Tibial artery (tissue), 4 donors: ENCODE results near the gene EPHA1.

Experiments used
- DNase-seq, 2 donors: peaks; one replicate each; pipeline ENCODE4 v3.0.0-alpha.2; 2019
- H3K27ac ChIP-seq, 2 donors: fragments of 200-600 bp; sonication (generic) in 1 of 2; 1 replicate in 1 of 2; 2 replicates in 1 of 2; pipeline ENCODE4 v1.5.1; 2018 to 2019; ENCODE audit warnings: mild to moderate bottlenecking in 1 of 2
- H3K27me3 ChIP-seq, 2 donors: fragments of 200-600 bp; sonication (generic) in 1 of 2; one replicate each; pipeline versions ENCODE4 v1.5.1 to v1.6.0; 2016 to 2019
- H3K36me3 ChIP-seq, 3 donors: fragments of 200-600 bp; sonication (generic) in 2 of 3; one replicate each; pipeline ENCODE4 v1.5.1; 2016 to 2019; ENCODE audit warnings: mild to moderate bottlenecking in 2 of 3
- H3K4me1 ChIP-seq, 4 donors: fragments of 200-600 bp; sonication (generic) in 2 of 4; 1 replicate in 3 of 4; 2 replicates in 1 of 4; pipeline ENCODE4 v1.5.1; 2016 to 2019
- H3K4me3 ChIP-seq, 2 donors: fragments of 200-600 bp; sonication (generic) in 1 of 2; 1 replicate in 1 of 2; 2 replicates in 1 of 2; pipeline ENCODE4 v1.5.1; 2018 to 2019; ENCODE audit warnings: mild to moderate bottlenecking in 2 of 2
- H3K9me3 ChIP-seq, 3 donors: fragments of 200-600 bp; sonication (generic) in 1 of 3; one replicate each; pipeline ENCODE4 v1.5.1; 2016 to 2019
- intact Hi-C: fragments of 100-400 bp; cut with DNase I; formaldehyde crosslinking; loops from one replicate; pipeline ENCODE4 v1.15.0; 2023; ENCODE audit warnings: low total_unique reads
- TF ChIP-seq, protein P1 (sequence below), 2 experiments: fragments of 200-600 bp in 1 of 2; fragments of 450-650 bp in 1 of 2; IDR thresholded peaks; one replicate each; pipeline ENCODE4 v1.5.1; 2017 to 2019; ENCODE audit warnings: antibody characterized with exemption in 2 of 2, mild to moderate bottlenecking in 1 of 2, moderate library complexity in 1 of 2

EPHA1 gene

DNA sequence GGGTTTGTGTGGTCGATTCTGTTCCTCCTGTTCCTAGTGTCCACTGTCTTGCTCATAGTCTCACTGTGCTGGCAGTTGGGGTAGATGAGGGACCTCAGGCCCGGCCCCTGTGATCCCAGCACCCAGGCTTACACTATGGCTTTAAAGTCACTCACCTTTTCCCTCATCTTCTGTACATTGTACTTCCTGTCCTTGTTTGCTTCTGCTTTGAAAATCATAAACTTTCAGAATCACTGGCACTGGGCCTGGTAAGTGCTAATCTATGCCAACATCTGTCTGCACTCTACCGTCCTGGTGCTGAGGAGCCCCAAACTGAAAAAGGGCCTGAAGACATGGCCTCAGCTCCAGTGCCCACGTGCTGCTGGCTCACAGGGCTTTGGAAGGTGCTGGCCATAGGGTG, 28.9 kb upstream of the EPHA1 start:
- Histone ChIP-seq H3K27ac (no peak overlapping the region), H3K9me3 (no peaks in the 10 kb centered on the region), H3K36me3 (no peaks in the 10 kb centered on the region), H3K27me3 (no peaks in the 10 kb centered on the region), H3K4me3 (no peak overlapping the region), H3K4me1 (no peaks in the 10 kb centered on the region)
- TF ChIP-seq, protein P1, sequence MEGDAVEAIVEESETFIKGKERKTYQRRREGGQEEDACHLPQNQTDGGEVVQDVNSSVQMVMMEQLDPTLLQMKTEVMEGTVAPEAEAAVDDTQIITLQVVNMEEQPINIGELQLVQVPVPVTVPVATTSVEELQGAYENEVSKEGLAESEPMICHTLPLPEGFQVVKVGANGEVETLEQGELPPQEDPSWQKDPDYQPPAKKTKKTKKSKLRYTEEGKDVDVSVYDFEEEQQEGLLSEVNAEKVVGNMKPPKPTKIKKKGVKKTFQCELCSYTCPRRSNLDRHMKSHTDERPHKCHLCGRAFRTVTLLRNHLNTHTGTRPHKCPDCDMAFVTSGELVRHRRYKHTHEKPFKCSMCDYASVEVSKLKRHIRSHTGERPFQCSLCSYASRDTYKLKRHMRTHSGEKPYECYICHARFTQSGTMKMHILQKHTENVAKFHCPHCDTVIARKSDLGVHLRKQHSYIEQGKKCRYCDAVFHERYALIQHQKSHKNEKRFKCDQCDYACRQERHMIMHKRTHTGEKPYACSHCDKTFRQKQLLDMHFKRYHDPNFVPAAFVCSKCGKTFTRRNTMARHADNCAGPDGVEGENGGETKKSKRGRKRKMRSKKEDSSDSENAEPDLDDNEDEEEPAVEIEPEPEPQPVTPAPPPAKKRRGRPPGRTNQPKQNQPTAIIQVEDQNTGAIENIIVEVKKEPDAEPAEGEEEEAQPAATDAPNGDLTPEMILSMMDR (IDR thresholded peaks at IDR 0.05) = no peak
- intact Hi-C loops = no loop called here
- DNase-seq = no peak

DNA sequence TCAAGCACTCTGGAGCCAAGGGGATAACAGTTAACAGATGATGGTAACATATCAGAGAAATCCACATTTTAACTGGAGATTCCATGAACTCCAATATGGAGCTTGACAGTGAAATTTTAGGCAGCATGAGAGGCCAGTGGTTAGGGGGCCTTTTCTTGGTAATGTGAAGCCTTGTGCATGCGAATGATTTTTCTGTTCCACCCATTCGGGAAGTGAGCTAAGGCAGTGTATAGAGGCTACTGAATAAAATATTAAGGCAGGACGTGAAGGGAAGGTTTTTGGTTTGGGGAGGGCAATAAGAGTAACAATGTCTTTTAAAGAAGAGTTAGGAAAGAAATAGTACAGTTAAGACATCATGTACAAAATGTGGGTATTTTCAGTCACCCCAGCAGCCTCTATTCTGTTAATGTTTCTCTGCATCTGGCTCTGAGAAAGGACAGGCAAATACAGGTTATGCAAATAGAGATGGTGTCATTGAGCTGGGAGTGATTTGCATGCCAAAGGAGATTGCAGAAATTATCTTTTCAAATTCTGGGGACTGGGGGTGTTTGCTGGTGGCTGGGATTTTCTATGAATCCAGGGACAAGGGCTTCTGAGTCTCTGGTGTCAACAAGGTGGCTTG, 27.8 kb upstream of the EPHA1 start:
- Histone ChIP-seq H3K27me3 (no peaks in the 10 kb centered on the region), H3K27ac (no peak overlapping the region), H3K4me3 (no peak overlapping the region), H3K36me3 (no peaks in the 10 kb centered on the region), H3K4me1 (no peaks in the 10 kb centered on the region), H3K9me3 (no peaks in the 10 kb centered on the region)
- DNase-seq = no peak
- intact Hi-C loops = no loop called here
- TF ChIP-seq, protein P1 (IDR thresholded peaks at IDR 0.05) = no peak

DNA sequence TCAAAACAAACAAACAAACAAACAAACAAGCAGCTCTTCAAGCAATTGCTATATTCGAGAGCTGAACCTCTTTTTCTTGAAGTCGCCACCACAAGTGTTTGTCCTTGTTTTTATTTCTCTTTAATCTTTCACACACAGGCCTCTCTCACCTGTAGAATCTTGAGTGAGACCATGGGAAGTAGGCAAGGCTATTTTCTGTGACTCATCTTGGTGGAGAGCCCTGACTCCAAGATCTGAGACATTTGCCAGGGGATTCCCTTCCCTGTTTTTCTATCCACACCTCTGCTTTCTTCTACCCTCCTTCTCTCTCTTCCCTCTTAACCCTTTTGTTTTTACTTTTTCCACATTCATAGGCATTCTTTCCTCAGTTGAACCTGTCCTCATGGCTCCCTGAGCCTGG, 26.6 kb upstream of the EPHA1 start:
- Histone ChIP-seq H3K36me3 (no peaks in the 10 kb centered on the region), H3K4me1 (no peaks in the 10 kb centered on the region), H3K4me3 (no peak overlapping the region), H3K27me3 (no peaks in the 10 kb centered on the region), H3K9me3 (no peaks in the 10 kb centered on the region), H3K27ac (no peak overlapping the region)
- intact Hi-C loops = no loop called here
- no peak for DNase-seq
- TF ChIP-seq, protein P1 (IDR thresholded peaks at IDR 0.05) = no peak

DNA sequence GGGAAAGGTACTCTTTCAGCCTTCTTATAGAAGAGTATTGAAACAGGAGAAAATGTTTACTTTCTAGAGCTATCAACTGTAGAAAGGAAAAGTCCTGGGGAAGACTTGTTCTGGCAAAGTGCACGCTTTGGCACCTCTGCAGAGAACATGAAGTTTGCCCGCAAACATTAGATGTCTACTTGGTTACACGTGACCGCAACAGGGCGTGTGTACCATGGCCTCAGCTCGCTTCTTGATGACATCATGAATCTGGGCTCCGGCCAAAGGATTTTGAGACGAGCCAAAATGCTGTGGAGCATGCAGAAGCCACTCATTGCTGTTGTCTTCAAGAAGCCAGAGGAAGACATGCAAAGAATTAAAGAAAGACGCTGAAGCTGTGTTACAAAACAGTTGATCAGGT, 26.0 kb upstream of the EPHA1 start:
- peak in 1 of 2 donors; percentile 37 for DNase-seq
- no peaks in the 10 kb centered on the region for H3K4me1 ChIP-seq
- H3K9me3 ChIP-seq = no peaks in the 10 kb centered on the region
- H3K36me3 ChIP-seq = no peaks in the 10 kb centered on the region
- intact Hi-C loops = no loop called here
- H3K27me3 ChIP-seq = no peaks in the 10 kb centered on the region
- TF ChIP-seq, protein P1 (IDR thresholded peaks at IDR 0.05) = no peak
- no peak overlapping the region for H3K27ac ChIP-seq
- no peak overlapping the region for H3K4me3 ChIP-seq

DNA sequence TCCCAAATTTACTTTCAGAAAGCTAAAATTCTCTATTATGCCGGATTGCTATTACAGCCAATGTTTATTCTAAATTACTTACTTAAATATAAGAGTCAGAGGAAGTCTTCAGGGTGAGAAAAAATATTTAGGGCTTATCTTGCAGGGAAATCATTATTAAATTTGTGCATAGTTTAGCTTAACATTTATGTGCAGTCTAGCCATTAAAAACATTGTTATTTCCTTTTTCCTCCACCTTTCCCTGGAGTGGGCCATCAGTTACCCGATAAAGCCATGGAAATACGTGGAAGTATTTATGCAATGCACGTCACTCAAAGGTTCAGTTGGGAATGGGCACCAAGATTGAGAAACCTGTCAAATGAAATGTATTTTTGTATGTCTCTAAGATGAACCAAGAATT, 25.1 kb upstream of the EPHA1 start:
- TF ChIP-seq, protein P1 (IDR thresholded peaks at IDR 0.05) = no peak
- Histone ChIP-seq H3K27ac (no peak overlapping the region), H3K4me1 (no peaks in the 10 kb centered on the region), H3K4me3 (no peak overlapping the region), H3K27me3 (no peaks in the 10 kb centered on the region), H3K36me3 (no peaks in the 10 kb centered on the region), H3K9me3 (no peaks in the 10 kb centered on the region)
- DNase-seq = no peak
- intact Hi-C loops = no loop called here

DNA sequence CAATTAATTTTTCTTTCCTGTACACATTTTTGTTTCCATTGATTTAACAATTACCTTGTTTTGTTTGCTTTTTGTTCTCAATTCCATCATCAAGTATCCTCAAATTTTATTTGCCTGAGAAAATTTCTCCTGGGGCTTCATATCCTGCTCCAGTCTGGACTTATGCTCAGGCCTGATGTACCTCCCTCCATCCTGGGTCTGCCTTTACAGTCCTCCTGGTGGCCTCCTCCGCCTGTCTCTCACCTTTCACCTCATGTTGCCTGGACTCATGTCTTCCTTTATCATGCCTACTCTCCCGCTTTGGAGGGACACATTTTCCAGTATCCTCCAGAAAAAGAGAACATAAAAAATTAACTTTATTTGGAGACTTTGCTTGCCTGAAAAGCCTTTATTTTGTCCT, 22.5 kb upstream of the EPHA1 start:
- TF ChIP-seq, protein P1 (IDR thresholded peaks at IDR 0.05) = no peak
- no peaks in the 10 kb centered on the region for H3K9me3 ChIP-seq
- H3K27me3 ChIP-seq = no peaks in the 10 kb centered on the region
- intact Hi-C loops = no loop called here
- H3K4me1 ChIP-seq = no peaks in the 10 kb centered on the region
- H3K4me3 ChIP-seq = no peak overlapping the region
- no peaks in the 10 kb centered on the region for H3K36me3 ChIP-seq
- no peak for DNase-seq
- H3K27ac ChIP-seq = no peak overlapping the region
